NCI-H1694 (cell line): ENCODE data around the gene MOB1A.
A peak's percentile ranks its signal among the peaks of the same experiment; 100 is the strongest.
"Not testable (repeated sequence)": the region's sequence is repeated elsewhere in the genome, so short reads cannot be mapped to it uniquely, and the experiment has no call there.

Source experiments
- DNase-seq: peaks from one replicate; lab custom pipeline; 2025; lab: John Stamatoyannopoulos, UW

MOB1A gene

DNA sequence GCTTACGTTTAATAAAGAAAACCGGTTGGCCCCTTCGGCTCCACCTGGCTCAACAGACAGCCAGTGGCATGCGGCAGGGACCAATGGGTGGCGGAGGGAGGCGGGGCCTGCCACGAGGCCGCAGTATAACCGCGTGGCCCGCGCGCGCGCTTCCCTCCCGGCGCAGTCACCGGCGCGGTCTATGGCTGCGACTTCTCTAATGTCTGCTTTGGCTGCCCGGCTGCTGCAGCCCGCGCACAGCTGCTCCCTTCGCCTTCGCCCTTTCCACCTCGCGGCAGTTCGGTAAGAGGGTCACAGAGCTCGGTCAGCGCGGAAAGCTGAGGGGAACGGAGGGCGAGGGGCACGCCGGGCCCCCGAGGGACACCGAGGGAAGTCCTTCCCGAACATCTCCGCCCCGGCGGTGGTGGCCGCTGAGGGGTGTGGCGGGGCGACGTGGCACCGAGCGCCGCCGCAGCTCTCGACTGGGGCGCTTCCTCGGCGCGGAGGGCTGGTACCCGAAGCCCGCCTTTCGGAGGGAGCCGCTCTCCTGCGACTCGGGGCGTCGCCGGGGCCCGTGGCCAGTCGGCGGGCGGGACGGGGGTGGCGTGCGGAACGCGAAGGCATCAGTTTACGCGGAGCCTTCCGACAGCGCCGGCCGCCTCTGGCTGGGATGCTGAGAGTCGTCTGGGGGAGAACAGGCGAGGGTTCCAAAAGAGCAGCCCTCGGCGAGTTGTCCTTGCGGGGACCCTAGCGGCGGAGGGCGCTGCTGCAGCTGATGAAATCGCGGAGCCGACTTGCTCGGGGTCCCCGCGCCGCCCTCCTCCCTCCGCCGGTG lies 20.0 kb upstream of the MOB1A start, which contains the start of gene MTHFD2:
TSS of gene MTHFD2 (plus strand) at position 155 of the 814 bp plus-strand sequence. CDS start at position 182, 27 bp downstream.
- DNase-seq, result peak; percentile 96

DNA sequence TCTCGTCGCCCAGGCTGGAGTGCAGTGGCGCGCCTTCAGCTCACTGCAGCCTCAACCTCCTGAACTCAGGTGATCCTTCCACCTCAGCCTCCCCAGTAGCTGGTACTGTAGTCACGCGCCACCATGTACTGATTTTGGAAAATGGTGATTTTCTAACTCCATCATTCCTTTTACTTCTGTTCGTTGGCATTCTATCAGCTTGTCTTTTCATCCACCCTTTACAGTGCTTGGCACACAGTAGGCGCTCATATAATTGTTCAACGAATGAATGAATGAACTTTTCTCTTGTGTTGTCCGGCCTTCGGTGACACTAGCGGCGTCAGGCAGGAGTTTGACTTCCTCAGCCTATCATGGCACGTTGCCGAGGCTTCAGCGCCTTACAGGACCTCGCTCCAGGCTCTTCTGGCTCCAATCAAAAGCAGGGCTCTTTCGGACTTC lies 19.4 kb upstream of the MOB1A start:
- DNase-seq, result no peak

- no peak for DNase-seq
These were observed 18.4 kb upstream of the MOB1A start for GRCh38 chr2:74197049-74197448.

DNA sequence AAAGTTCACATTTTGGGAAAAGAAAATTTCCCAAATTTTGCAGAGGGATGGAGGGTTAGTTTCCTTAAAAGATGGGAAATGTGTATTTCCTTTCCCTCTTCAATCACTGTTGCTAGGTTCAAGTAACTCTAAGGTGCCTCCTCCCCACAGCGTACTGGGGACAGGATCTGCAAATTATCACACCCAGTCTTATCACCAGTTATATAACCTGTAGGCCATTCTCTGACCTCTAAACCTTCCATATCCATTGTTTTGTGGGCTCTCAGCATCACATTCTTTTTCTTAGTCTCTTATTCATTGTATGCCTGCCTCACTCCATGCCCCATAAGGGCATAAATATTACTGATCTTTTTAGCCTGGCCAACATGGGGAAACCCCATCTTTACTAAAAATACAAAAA lies 16.1 kb upstream of the MOB1A start:
- DNase-seq, result no peak

DNA sequence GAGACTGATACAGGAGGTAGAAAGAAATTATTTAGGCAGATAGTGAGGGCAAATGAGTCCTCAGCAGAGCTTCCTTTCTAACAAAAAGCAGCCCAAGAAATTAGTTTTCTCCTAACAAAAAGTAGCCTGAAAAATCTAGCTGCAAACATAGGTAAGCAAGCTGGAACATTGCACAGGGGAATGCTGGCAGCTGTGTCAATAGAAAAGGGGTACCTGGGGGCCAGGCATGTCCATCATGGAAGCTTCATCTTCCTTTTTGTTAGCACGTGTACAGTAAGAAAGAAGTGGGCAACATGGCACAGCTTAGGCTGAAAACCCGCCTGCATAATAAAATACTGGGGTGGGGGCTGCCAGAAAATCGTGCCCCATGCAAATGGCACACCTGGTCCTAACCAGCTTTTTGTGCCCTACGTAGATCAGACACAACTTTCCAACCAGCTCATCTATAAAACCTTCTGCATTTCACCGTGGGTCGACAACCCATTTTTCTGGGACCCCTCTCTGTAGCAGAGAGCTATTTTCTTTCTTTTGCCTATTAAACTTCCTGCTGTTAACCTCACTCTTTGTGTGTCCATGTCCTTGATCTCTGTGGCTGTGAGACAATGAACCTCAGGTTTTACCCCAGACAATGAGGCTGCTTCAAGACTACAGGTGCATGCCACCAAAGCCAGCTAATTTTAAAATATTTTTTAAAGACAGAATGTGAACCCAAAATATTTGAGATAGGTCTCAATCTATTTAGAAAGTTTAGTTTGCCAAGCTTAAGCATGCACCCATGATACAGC lies 13.1 kb upstream of the MOB1A start:
- no peak for DNase-seq

GRCh38 chr2:74188696-74189095 lies 10.0 kb upstream of the MOB1A start:
- DNase-seq, result no peak

DNA sequence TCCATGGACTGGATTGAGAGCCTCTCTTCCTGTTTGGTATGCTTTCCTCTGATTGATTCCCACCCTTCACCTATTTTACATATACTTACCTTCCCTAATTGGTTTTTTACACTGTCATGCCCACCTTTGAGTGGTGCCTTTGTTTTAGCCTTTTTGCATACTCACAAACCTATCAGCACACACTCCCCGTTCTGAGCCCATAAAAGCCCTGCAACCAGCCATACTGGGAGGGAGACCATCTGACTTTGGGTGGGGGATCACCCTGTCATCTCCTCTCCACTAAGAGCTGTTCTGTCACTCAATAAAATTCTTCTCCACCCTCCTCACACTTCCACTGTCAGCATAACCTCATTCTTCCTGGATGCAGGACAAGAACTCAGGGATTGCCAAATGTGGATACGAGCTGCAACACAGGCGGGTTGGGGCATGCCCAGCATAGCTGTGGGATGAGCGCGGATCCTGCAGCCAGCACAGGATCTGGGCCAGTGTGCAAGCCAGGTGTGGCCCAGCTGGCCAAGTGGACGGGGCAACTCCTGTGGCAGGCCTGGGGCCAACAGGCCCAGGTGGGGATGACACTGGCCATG lies 9.4 kb upstream of the MOB1A start:
- peak; percentile 75 for DNase-seq

- not testable (repeated sequence) for DNase-seq
These were observed 8.0 kb upstream of the MOB1A start for GRCh38 chr2:74186706-74187105.

DNA sequence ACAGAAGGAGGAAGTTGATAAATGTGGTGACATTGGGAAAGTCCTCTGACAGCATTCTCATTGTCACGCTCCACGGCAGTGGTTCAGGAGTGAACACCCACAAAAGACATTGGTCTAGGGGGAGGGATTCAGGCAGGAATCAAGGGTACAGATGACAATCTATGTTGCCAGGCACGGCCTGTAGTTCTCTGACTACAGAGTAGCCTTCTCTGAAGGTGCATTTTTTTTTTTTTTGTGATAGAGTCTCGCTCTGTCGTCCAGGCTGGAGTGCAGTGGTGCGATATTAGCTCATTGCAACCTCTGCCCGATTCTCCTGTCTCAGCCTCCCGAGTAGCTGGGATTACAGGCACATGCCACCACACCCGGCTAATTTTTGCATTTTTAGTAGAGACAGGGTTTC lies 7.4 kb upstream of the MOB1A start:
- no peak for DNase-seq

DNA sequence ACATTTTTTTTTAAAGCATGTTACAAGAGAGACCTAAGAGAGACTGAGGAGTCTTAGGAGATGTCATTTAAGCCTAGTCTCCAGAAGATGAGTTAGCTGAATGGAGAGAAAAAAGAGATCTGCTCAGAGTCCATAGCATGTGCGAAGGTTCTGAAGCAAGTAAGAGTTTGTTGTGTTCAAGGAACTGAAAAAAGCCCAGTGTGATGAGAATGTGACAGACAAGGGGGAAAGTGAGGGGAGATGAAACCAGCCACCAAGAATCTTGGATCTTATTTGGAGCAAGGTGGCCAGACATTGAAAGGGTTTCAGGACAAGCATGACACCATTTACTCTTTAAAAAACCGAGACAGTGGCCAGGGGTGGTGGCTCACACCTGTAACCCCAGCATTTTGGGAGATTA lies 5.2 kb upstream of the MOB1A start:
- no peak for DNase-seq

GRCh38 chr2:74181739-74182138 lies 3.1 kb upstream of the MOB1A start:
- peak; percentile 94 for DNase-seq

GRCh38 chr2:74179063-74179865 lies 585 bp upstream of the MOB1A start:
- no peak for DNase-seq

- DNase-seq, result no peak
These were observed 983 bp downstream of the MOB1A start for GRCh38 chr2:74177696-74178095.

GRCh38 chr2:74174909-74175308 lies 3.8 kb downstream of the MOB1A start:
- no peak for DNase-seq

- DNase-seq, result no peak
These were observed 9.9 kb downstream of the MOB1A start for GRCh38 chr2:74168739-74169138.

GRCh38 chr2:74164761-74165160 lies 13.9 kb downstream of the MOB1A start:
- DNase-seq, result no peak

DNA sequence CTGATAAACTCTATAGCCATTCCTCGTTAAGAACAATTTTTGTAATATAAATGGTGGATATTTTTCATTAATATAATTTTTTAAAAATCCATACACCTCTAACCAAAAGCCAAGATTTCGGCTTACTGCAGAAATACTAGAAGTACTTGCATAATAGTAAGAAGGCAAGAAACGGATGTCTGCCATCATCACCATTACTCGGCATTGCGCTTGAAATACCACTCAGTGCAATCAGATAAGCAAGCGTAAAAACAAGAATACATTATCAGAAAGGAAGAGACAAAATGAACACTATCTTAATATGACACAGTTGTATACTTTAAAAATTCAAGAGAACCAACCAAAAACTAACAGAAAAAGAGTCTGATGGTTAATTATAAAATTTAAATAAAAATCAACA lies 15.7 kb downstream of the MOB1A start:
- no peak for DNase-seq

- no peak for DNase-seq
These were observed 22.8 kb downstream of the MOB1A start for GRCh38 chr2:74155830-74156229.

DNA sequence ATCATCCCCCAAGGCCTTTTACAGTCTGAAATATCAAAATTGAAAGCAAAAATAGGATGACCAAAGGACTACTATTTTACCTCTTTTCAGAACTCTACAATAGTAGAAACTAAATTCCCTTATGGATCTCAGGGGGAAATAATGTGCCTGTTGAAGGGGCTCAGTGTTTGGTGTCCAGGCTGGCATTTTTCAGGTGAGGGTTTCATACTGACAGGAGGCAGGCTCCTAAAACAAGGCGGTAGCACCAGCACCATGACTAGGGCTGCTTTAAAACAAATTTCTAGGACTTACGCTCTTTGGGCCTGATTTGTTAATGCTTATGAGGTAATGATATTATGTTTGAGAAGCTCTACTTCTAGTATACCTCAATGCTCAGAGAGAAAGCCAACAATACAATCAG lies 25.7 kb downstream of the MOB1A start:
- DNase-seq, result no peak

- no peak for DNase-seq
These were observed 28.9 kb downstream of the MOB1A start for GRCh38 chr2:74149570-74150319.

DNA sequence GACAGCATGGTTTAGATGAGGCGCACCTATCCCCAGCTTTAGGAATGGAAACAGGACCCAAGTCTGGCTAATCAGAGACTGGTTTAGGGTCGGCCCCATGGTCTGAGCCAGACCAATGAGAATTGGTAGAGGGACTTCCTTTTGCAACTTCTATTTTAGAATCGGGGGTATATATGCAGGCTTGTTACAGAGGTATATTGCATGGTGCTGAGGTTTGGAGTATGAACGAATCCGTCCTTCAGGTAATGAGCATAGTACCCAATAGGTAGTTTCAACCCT lies 29.5 kb downstream of the MOB1A start:
- no peak for DNase-seq
